ENCODE results near the gene MFSD6.

Gene MFSD6

DNA sequence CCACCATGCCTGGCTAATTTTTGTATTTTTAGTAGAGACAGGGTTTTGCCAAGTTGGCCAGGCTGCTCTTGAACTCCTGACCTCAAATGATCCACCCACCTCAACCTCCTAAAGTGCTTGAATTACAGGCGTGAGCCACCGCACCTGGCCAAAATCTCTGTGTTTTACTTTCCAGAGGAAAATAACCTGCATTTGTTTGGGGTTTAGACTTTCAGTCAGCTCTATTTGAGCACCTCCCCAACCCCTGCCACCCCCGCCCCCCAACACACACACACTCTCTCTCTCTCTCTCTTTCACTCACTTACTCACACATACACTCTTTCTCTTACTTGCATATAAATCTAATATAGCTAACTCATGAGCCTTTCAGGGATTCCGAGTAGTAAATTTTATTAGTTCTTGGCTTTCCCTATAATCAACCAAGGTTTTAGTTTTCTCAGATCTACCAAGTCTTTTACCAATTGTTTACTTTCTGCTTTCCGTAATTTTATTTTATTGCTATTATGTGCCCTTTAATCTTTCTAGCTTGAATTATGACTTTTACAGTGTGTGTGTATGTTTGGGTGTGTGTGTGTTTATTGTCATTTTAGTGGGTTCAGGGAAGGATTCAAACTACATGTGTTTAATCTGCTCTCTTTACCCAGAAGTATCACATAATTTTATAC lies 24.5 kb downstream of the MFSD6 start:
- Histone ChIP-seq H3K36me3 (ENCODE audit: control insufficient read depth in 1 of 2, insufficient read depth in 2 of 2, low read length in 2 of 2) (peaks cover 16 to 18% of the 10 kb centered on the region in 2 donors), H3K9ac (ENCODE audit: low read depth in 1 of 2, low read length in 2 of 2) (no peak overlapping the region), H3K27ac (ENCODE audit: low read depth, low read length) (no peak overlapping the region), H3K4me1 (ENCODE audit: control insufficient read depth in 1 of 2, insufficient read depth in 2 of 2, low read length in 2 of 2) (peaks cover 3 to 26% of the 10 kb centered on the region in 2 donors), H3K9me3 (ENCODE audit: control insufficient read depth in 1 of 2, low read length in 2 of 2) (no peaks in the 10 kb centered on the region), H3K4me3 (ENCODE audit: low read depth in 1 of 2, low read length in 2 of 2) (no peak overlapping the region), H3K27me3 (ENCODE audit: control insufficient read depth in 1 of 2, insufficient read depth in 2 of 2, low read length in 2 of 2) (no peaks in the 10 kb centered on the region)

- Histone ChIP-seq H3K36me3 (ENCODE audit: control insufficient read depth in 1 of 2, insufficient read depth in 2 of 2, low read length in 2 of 2) (peaks cover 16 to 20% of the 10 kb centered on the region in 2 donors), H3K4me1 (ENCODE audit: control insufficient read depth in 1 of 2, insufficient read depth in 2 of 2, low read length in 2 of 2) (peaks cover 3 to 26% of the 10 kb centered on the region in 2 donors), H3K4me3 (ENCODE audit: low read depth in 1 of 2, low read length in 2 of 2) (no peak overlapping the region), H3K9ac (ENCODE audit: low read depth in 1 of 2, low read length in 2 of 2) (no peak overlapping the region), H3K27me3 (ENCODE audit: control insufficient read depth in 1 of 2, insufficient read depth in 2 of 2, low read length in 2 of 2) (no peaks in the 10 kb centered on the region), H3K27ac (ENCODE audit: low read depth, low read length) (no peak overlapping the region), H3K9me3 (ENCODE audit: control insufficient read depth in 1 of 2, low read length in 2 of 2) (no peaks in the 10 kb centered on the region)
Observed at GRCh38 chr2:190435031-190435670, 27.0 kb downstream of the MFSD6 start.

DNA sequence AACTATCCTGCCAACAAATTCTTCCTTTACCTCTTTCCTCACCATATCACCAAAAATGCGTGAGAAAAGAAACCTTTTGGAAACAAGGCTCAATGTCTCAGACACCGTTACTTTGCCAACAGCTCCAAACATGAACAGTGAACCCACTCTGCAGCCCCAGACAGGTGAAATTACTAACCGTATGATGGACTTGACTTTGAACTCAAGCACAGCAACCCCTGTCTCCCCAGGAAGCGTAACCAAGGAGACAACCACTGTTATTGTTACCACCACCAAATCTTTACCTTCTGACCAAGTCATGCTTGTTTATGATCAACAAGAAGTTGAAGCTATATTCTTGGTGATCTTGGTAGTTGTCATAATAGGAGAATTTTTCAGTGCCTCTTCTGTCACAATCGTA lies 28.4 kb downstream of the MFSD6 start:
- H3K27me3 ChIP-seq (ENCODE audit: control insufficient read depth in 1 of 2, insufficient read depth in 2 of 2, low read length in 2 of 2) = no peaks in the 10 kb centered on the region

DNA sequence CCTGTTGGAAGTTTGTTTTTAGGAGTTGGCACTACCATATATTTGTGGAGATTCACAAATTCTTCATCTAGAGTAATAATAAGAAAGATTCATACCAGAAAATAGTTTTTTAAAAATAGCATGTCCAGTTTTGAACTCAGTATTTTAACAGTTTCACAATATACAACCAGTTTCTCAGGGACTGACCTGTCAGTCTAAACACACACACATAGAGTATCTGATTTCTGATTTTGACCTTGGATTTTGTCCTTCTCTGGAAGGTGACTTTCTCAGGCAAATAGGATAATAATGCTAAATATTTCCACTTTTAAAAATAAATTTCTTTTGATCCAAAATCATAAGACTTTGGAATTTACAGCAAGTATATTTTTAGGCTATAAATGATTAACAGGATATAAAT lies 32.0 kb downstream of the MFSD6 start:
- Histone ChIP-seq H3K27ac (ENCODE audit: low read depth, low read length) (no peak overlapping the region), H3K9ac (ENCODE audit: low read depth in 1 of 2, low read length in 2 of 2) (no peak overlapping the region), H3K9me3 (ENCODE audit: control insufficient read depth in 1 of 2, low read length in 2 of 2) (no peaks in the 10 kb centered on the region), H3K36me3 (ENCODE audit: control insufficient read depth in 1 of 2, insufficient read depth in 2 of 2, low read length in 2 of 2) (peaks cover 16 to 20% of the 10 kb centered on the region in 2 donors), H3K4me3 (ENCODE audit: low read depth in 1 of 2, low read length in 2 of 2) (no peak overlapping the region), H3K4me1 (ENCODE audit: control insufficient read depth in 1 of 2, insufficient read depth in 2 of 2, low read length in 2 of 2) (peaks cover 0 to 22% of the 10 kb centered on the region in 2 donors), H3K27me3 (ENCODE audit: control insufficient read depth in 1 of 2, insufficient read depth in 2 of 2, low read length in 2 of 2) (no peaks in the 10 kb centered on the region)

More for the DNA sequence above, 28.4 kb downstream of the MFSD6 start:
- no peaks in the 10 kb centered on the region for H3K9me3 ChIP-seq (ENCODE audit: control insufficient read depth in 1 of 2, low read length in 2 of 2)
- peaks cover 3 to 28% of the 10 kb centered on the region in 2 donors for H3K4me1 ChIP-seq (ENCODE audit: control insufficient read depth in 1 of 2, insufficient read depth in 2 of 2, low read length in 2 of 2)
- H3K4me3 ChIP-seq (ENCODE audit: low read depth in 1 of 2, low read length in 2 of 2) = no peak overlapping the region
- H3K27ac ChIP-seq (ENCODE audit: low read depth, low read length) = no peak overlapping the region
- no peak overlapping the region for H3K9ac ChIP-seq (ENCODE audit: low read depth in 1 of 2, low read length in 2 of 2)
- peaks cover 16 to 20% of the 10 kb centered on the region in 2 donors for H3K36me3 ChIP-seq (ENCODE audit: control insufficient read depth in 1 of 2, insufficient read depth in 2 of 2, low read length in 2 of 2)

GRCh38 chr2:190441564-190441963 lies 33.4 kb downstream of the MFSD6 start:
- no peak overlapping the region for H3K27ac ChIP-seq (ENCODE audit: low read depth, low read length)

GRCh38 chr2:190443055-190443454 lies 34.9 kb downstream of the MFSD6 start:
- H3K4me3 ChIP-seq (ENCODE audit: low read depth in 1 of 2, low read length in 2 of 2) = no peak overlapping the region
- no peak overlapping the region for H3K9ac ChIP-seq (ENCODE audit: low read depth in 1 of 2, low read length in 2 of 2)
- H3K4me1 ChIP-seq (ENCODE audit: control insufficient read depth in 1 of 2, insufficient read depth in 2 of 2, low read length in 2 of 2) = peaks cover 4 to 18% of the 10 kb centered on the region in 2 donors
- H3K9me3 ChIP-seq (ENCODE audit: control insufficient read depth in 1 of 2, low read length in 2 of 2) = no peaks in the 10 kb centered on the region
- H3K36me3 ChIP-seq (ENCODE audit: control insufficient read depth in 1 of 2, insufficient read depth in 2 of 2, low read length in 2 of 2) = no peaks in the 10 kb centered on the region
- H3K27me3 ChIP-seq (ENCODE audit: control insufficient read depth in 1 of 2, insufficient read depth in 2 of 2, low read length in 2 of 2) = no peaks in the 10 kb centered on the region
- H3K27ac ChIP-seq (ENCODE audit: low read depth, low read length) = no peak overlapping the region

More at GRCh38 chr2:190441564-190441963, 33.4 kb downstream of the MFSD6 start:
- Histone ChIP-seq H3K4me3 (ENCODE audit: low read depth in 1 of 2, low read length in 2 of 2) (no peak overlapping the region), H3K9me3 (ENCODE audit: control insufficient read depth in 1 of 2, low read length in 2 of 2) (no peaks in the 10 kb centered on the region), H3K4me1 (ENCODE audit: control insufficient read depth in 1 of 2, insufficient read depth in 2 of 2, low read length in 2 of 2) (peaks cover 0 to 18% of the 10 kb centered on the region in 2 donors), H3K36me3 (ENCODE audit: control insufficient read depth in 1 of 2, insufficient read depth in 2 of 2, low read length in 2 of 2) (peaks cover 11 to 13% of the 10 kb centered on the region in 2 donors), H3K27me3 (ENCODE audit: control insufficient read depth in 1 of 2, insufficient read depth in 2 of 2, low read length in 2 of 2) (no peaks in the 10 kb centered on the region), H3K9ac (ENCODE audit: low read depth in 1 of 2, low read length in 2 of 2) (no peak overlapping the region)

GRCh38 chr2:190443778-190444481 lies 35.8 kb downstream of the MFSD6 start:
- H3K27me3 ChIP-seq (ENCODE audit: control insufficient read depth in 1 of 2, insufficient read depth in 2 of 2, low read length in 2 of 2) = no peaks in the 10 kb centered on the region
- no peaks in the 10 kb centered on the region for H3K36me3 ChIP-seq (ENCODE audit: control insufficient read depth in 1 of 2, insufficient read depth in 2 of 2, low read length in 2 of 2)
- H3K4me3 ChIP-seq (ENCODE audit: low read depth in 1 of 2, low read length in 2 of 2) = no peak overlapping the region
- H3K4me1 ChIP-seq (ENCODE audit: control insufficient read depth in 1 of 2, insufficient read depth in 2 of 2, low read length in 2 of 2) = peaks cover 4 to 18% of the 10 kb centered on the region in 2 donors
- H3K27ac ChIP-seq (ENCODE audit: low read depth, low read length) = no peak overlapping the region
- H3K9me3 ChIP-seq (ENCODE audit: control insufficient read depth in 1 of 2, low read length in 2 of 2) = no peaks in the 10 kb centered on the region
- H3K9ac ChIP-seq (ENCODE audit: low read depth in 1 of 2, low read length in 2 of 2) = no peak overlapping the region

- Histone ChIP-seq H3K27me3 (ENCODE audit: control insufficient read depth in 1 of 2, insufficient read depth in 2 of 2, low read length in 2 of 2) (no peaks in the 10 kb centered on the region), H3K4me1 (ENCODE audit: control insufficient read depth in 1 of 2, insufficient read depth in 2 of 2, low read length in 2 of 2) (peaks cover 4 to 18% of the 10 kb centered on the region in 2 donors), H3K9me3 (ENCODE audit: control insufficient read depth in 1 of 2, low read length in 2 of 2) (no peaks in the 10 kb centered on the region), H3K36me3 (ENCODE audit: control insufficient read depth in 1 of 2, insufficient read depth in 2 of 2, low read length in 2 of 2) (no peaks in the 10 kb centered on the region), H3K27ac (ENCODE audit: low read depth, low read length) (no peak overlapping the region), H3K4me3 (ENCODE audit: low read depth in 1 of 2, low read length in 2 of 2) (no peak overlapping the region), H3K9ac (ENCODE audit: low read depth in 1 of 2, low read length in 2 of 2) (no peak overlapping the region)
Observed at GRCh38 chr2:190444976-190445375, 36.8 kb downstream of the MFSD6 start.

GRCh38 chr2:190446193-190446592 lies 38.0 kb downstream of the MFSD6 start:
- Histone ChIP-seq H3K36me3 (ENCODE audit: control insufficient read depth in 1 of 2, insufficient read depth in 2 of 2, low read length in 2 of 2) (no peaks in the 10 kb centered on the region), H3K27ac (ENCODE audit: low read depth, low read length) (no peak overlapping the region), H3K9me3 (ENCODE audit: control insufficient read depth in 1 of 2, low read length in 2 of 2) (no peaks in the 10 kb centered on the region), H3K27me3 (ENCODE audit: control insufficient read depth in 1 of 2, insufficient read depth in 2 of 2, low read length in 2 of 2) (no peaks in the 10 kb centered on the region), H3K4me3 (ENCODE audit: low read depth in 1 of 2, low read length in 2 of 2) (no peak overlapping the region), H3K9ac (ENCODE audit: low read depth in 1 of 2, low read length in 2 of 2) (no peak overlapping the region), H3K4me1 (ENCODE audit: control insufficient read depth in 1 of 2, insufficient read depth in 2 of 2, low read length in 2 of 2) (peaks cover 4 to 18% of the 10 kb centered on the region in 2 donors)

Data from duodenal mucosa (tissue), 2 donors.